GM12892 (cell line): ENCODE data around the gene KCTD17.

Experiments used
- POLR2A ChIP-seq: IDR thresholded peaks from 2 replicates; pipeline ENCODE4 v1.6.1; 2011; ENCODE audit warnings: low read depth, low read length, control low read depth
- POLR2AphosphoS5 ChIP-seq: IDR thresholded peaks from 2 replicates; pipeline ENCODE4 v1.6.1; 2011; ENCODE audit warnings: low read depth, low read length, control low read depth
- TAF1 ChIP-seq: IDR thresholded peaks from 2 replicates; pipeline ENCODE4 v1.6.1; 2011; ENCODE audit warnings: low read depth, mild to moderate bottlenecking, control low read depth, low read length, borderline replicate concordance

DNA sequence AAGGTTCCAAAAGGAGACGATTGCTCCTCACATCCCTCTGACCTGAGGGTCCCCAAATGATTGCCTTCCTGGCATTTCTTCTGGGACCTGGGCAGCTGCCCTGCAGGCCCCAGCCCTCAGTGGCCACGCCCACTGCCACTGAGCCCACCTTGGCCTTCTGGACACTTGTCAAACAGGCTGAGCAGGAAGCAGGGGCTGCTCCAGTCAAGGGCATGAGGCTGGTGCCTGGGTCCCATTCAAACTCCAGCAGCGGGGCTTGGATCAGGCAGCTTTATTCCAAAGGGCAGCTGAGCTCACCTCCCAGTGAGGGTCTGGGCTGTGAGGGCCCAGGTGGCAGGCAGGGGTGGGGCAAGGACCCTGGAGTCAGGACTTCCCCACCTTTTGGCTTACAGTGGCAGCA is 13.6 kb downstream of the KCTD17 start:
- TF ChIP-seq POLR2A (no peak), POLR2AphosphoS5 (no peak), TAF1 (no peak)
